ENCODE results near the gene FAM169A.
"Not testable (repeated sequence)": the region's sequence is repeated elsewhere in the genome, so short reads cannot be mapped to it uniquely, and the experiment has no call there.

The FAM169A gene

DNA sequence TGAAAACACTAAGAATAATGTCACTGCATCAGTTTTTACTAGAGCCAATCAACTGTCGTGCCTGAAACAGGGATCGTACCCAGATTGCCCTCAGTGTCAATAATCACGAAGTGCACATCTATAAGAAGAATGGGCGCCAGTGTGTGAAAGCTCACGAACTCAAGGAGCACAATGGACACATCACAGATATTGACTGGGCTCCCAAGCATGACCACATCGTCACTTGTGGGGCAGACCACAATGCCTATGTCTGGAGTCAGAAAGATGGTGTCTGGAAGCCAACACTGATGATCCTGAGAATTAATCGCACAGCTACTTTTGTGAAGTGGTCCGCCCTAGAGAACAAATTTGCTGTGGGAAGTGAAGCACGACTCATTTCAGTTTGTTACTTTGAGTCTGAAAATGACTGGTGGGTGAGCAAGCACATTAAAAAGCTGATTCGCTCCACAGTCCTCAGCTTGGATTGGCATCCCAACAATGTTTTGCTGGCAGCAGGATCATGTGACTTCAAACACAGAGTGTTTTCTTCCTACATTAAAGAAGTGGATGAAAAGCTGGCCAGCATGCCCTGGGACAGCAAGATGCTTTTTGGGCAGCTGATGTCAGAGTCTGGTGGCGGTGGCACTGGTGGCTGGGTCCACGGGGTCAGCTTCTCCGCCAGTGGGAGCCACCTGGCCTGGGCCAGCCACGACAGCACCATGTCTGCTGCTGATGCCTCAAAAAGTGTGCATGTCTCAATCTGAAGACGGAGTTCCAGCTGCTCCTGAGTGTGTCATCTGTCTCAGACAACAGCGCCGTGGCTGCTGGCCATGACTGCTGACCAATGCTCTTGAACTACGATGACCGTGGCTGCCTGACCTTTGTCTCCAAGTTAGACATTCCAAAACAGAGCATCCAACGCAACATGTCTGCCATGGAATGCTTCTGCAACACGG is 66.9 kb downstream of the FAM169A start:
- DNase-seq (ENCODE audit: low spot score) (no peak), ATAC-seq (ENCODE audit: low read depth) (no peak)
- Histone ChIP-seq H3K27ac (ENCODE audit: poor library complexity, severe bottlenecking) (no peak overlapping the region), H3K27me3 (ENCODE audit: insufficient read depth, poor library complexity, severe bottlenecking) (no peaks in the 10 kb centered on the region), H3K9me3 (ENCODE audit: severe bottlenecking) (no peaks in the 10 kb centered on the region), H3K4me3 (ENCODE audit: severe bottlenecking) (no peak overlapping the region), H3K36me3 (ENCODE audit: low read depth) (peaks cover 37% of the 10 kb centered on the region), H3K4me1 (ENCODE audit: insufficient read depth, poor library complexity, severe bottlenecking) (peaks cover 5% of the 10 kb centered on the region)
- TF ChIP-seq, protein P1, sequence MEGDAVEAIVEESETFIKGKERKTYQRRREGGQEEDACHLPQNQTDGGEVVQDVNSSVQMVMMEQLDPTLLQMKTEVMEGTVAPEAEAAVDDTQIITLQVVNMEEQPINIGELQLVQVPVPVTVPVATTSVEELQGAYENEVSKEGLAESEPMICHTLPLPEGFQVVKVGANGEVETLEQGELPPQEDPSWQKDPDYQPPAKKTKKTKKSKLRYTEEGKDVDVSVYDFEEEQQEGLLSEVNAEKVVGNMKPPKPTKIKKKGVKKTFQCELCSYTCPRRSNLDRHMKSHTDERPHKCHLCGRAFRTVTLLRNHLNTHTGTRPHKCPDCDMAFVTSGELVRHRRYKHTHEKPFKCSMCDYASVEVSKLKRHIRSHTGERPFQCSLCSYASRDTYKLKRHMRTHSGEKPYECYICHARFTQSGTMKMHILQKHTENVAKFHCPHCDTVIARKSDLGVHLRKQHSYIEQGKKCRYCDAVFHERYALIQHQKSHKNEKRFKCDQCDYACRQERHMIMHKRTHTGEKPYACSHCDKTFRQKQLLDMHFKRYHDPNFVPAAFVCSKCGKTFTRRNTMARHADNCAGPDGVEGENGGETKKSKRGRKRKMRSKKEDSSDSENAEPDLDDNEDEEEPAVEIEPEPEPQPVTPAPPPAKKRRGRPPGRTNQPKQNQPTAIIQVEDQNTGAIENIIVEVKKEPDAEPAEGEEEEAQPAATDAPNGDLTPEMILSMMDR (IDR thresholded peaks at IDR 0.05; ENCODE audit: poor library complexity, severe bottlenecking) = no peak

GRCh38 chr5:74791669-74792068 is 74.5 kb downstream of the FAM169A start:
- not testable (repeated sequence) for ATAC-seq (ENCODE audit: low read depth); DNase-seq (ENCODE audit: low spot score); H3K27me3 ChIP-seq (ENCODE audit: insufficient read depth, poor library complexity, severe bottlenecking); H3K4me3 ChIP-seq (ENCODE audit: severe bottlenecking); H3K27ac ChIP-seq (ENCODE audit: poor library complexity, severe bottlenecking); H3K4me1 ChIP-seq (ENCODE audit: insufficient read depth, poor library complexity, severe bottlenecking); H3K9me3 ChIP-seq (ENCODE audit: severe bottlenecking)
- H3K36me3 ChIP-seq (ENCODE audit: low read depth) = peaks cover 39% of the 10 kb centered on the region

GRCh38 chr5:74787424-74787823 is 78.8 kb downstream of the FAM169A start:
- TF ChIP-seq, protein P1 (IDR thresholded peaks at IDR 0.05; ENCODE audit: poor library complexity, severe bottlenecking) = no peak
- ATAC-seq (ENCODE audit: low read depth) = no peak

GRCh38 chr5:74786851-74787250 is 79.3 kb downstream of the FAM169A start:
- TF ChIP-seq, protein P1 (IDR thresholded peaks at IDR 0.05; ENCODE audit: poor library complexity, severe bottlenecking) = no peak
- Histone ChIP-seq H3K9me3 (ENCODE audit: severe bottlenecking) (no peaks in the 10 kb centered on the region), H3K27me3 (ENCODE audit: insufficient read depth, poor library complexity, severe bottlenecking) (no peaks in the 10 kb centered on the region), H3K36me3 (ENCODE audit: low read depth) (peaks cover 21% of the 10 kb centered on the region), H3K27ac (ENCODE audit: poor library complexity, severe bottlenecking) (no peak overlapping the region), H3K4me3 (ENCODE audit: severe bottlenecking) (no peak overlapping the region), H3K4me1 (ENCODE audit: insufficient read depth, poor library complexity, severe bottlenecking) (no peaks in the 10 kb centered on the region)
- ATAC-seq (ENCODE audit: low read depth) = no peak
- no peak for DNase-seq (ENCODE audit: low spot score)

More at GRCh38 chr5:74787424-74787823, 78.8 kb downstream of the FAM169A start:
- Histone ChIP-seq H3K4me1 (ENCODE audit: insufficient read depth, poor library complexity, severe bottlenecking) (no peaks in the 10 kb centered on the region), H3K4me3 (ENCODE audit: severe bottlenecking) (no peak overlapping the region), H3K27ac (ENCODE audit: poor library complexity, severe bottlenecking) (no peak overlapping the region), H3K27me3 (ENCODE audit: insufficient read depth, poor library complexity, severe bottlenecking) (no peaks in the 10 kb centered on the region), H3K9me3 (ENCODE audit: severe bottlenecking) (no peaks in the 10 kb centered on the region), H3K36me3 (ENCODE audit: low read depth) (peaks cover 23% of the 10 kb centered on the region)
- DNase-seq (ENCODE audit: low spot score) = no peak

DNA sequence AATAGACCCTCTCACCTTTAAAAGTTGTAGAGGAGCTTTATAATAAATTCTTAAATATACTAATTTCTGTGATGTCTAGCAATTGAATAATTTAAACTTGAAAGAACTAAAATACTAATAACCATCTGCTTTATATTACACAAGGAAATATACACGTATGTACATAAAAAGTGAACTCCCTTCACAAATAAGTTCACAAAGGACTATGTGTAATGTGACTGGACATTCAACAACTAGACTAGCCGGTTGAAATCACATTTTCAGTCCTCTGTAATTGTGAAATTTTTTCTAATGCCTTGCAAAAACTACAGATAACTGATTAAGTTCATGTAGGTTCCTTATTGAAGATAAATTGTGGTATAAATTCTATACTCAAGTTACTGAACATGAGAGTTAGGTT is 87.6 kb downstream of the FAM169A start:
- TF ChIP-seq, protein P1 (IDR thresholded peaks at IDR 0.05; ENCODE audit: poor library complexity, severe bottlenecking) = no peak
- DNase-seq (ENCODE audit: low spot score) (no peak), ATAC-seq (ENCODE audit: low read depth) (no peak)
- Histone ChIP-seq H3K4me1 (ENCODE audit: insufficient read depth, poor library complexity, severe bottlenecking) (no peaks in the 10 kb centered on the region), H3K27me3 (ENCODE audit: insufficient read depth, poor library complexity, severe bottlenecking) (no peaks in the 10 kb centered on the region), H3K27ac (ENCODE audit: poor library complexity, severe bottlenecking) (no peak overlapping the region), H3K4me3 (ENCODE audit: severe bottlenecking) (no peak overlapping the region), H3K9me3 (ENCODE audit: severe bottlenecking) (no peaks in the 10 kb centered on the region), H3K36me3 (ENCODE audit: low read depth) (peaks cover 83% of the 10 kb centered on the region)

Measured in RWPE2 (cell line).